ENCODE measurements around the gene EPB41L4A. TPM values are rescaled to one million over a fixed set of nuclear protein-coding genes. Genes with fewer than 3 reads are reported as not detected.

The EPB41L4A gene
- total RNA-seq, 1 donor from 2014 or later: 30.6 TPM

GRCh38 chr5:112349371-112349770, 69.7 kb downstream of the EPB41L4A start:
- Histone ChIP-seq H3K27me3 (ENCODE audit: control insufficient read depth, insufficient read depth, low read length) (no peaks in the 10 kb centered on the region), H3K36me3 (ENCODE audit: control insufficient read depth, insufficient read depth, low read length) (no peaks in the 10 kb centered on the region), H3K4me3 (ENCODE audit: low read depth, low read length) (no peak overlapping the region)
- no peak for TF ChIP-seq CTCF (IDR thresholded peaks at IDR 0.05; ENCODE audit: insufficient read depth, low read length, poor library complexity, severe bottlenecking)
- no peak for DNase-seq (ENCODE audit: low read depth)

DNA sequence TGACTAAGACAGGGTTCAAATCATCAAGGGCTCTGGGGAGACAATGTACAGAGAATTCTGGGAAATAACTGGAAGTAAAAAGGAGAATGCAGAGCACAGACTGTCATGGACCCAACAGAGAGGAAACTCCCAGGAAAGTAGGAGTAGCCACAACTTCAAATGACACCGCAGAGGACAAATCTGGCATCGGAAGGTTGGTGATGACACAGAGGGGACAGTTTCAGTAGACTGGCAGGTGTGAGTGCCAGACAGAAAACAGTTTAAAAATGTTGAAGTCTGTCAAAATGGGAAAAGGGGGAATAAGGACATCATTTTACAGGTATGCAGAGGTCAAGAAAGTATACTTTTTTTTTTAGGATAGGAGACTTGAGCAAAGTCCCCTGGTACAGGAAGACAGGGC, 70.2 kb downstream of the EPB41L4A start:
- no peak for DNase-seq (ENCODE audit: low read depth)
- H3K4me3 ChIP-seq (ENCODE audit: low read depth, low read length): no peak overlapping the region
- H3K36me3 ChIP-seq (ENCODE audit: control insufficient read depth, insufficient read depth, low read length): no peaks in the 10 kb centered on the region
- TF ChIP-seq CTCF (IDR thresholded peaks at IDR 0.05; ENCODE audit: insufficient read depth, low read length, poor library complexity, severe bottlenecking): no peak
- H3K27me3 ChIP-seq (ENCODE audit: control insufficient read depth, insufficient read depth, low read length): no peaks in the 10 kb centered on the region

GRCh38 chr5:112348387-112348786, 70.7 kb downstream of the EPB41L4A start:
- no peaks in the 10 kb centered on the region for H3K27me3 ChIP-seq (ENCODE audit: control insufficient read depth, insufficient read depth, low read length)

GRCh38 chr5:112346411-112347044, 72.5 kb downstream of the EPB41L4A start:
- H3K36me3 ChIP-seq (ENCODE audit: control insufficient read depth, insufficient read depth, low read length): no peaks in the 10 kb centered on the region
- DNase-seq (ENCODE audit: low read depth): no peak
- no peak overlapping the region for H3K4me3 ChIP-seq (ENCODE audit: low read depth, low read length)
- no peaks in the 10 kb centered on the region for H3K27me3 ChIP-seq (ENCODE audit: control insufficient read depth, insufficient read depth, low read length)
- no peak for TF ChIP-seq CTCF (IDR thresholded peaks at IDR 0.05; ENCODE audit: insufficient read depth, low read length, poor library complexity, severe bottlenecking)

More at GRCh38 chr5:112348387-112348786, 70.7 kb downstream of the EPB41L4A start:
- TF ChIP-seq CTCF (IDR thresholded peaks at IDR 0.05; ENCODE audit: insufficient read depth, low read length, poor library complexity, severe bottlenecking): no peak
- no peak for DNase-seq (ENCODE audit: low read depth)
- Histone ChIP-seq H3K36me3 (ENCODE audit: control insufficient read depth, insufficient read depth, low read length) (no peaks in the 10 kb centered on the region), H3K4me3 (ENCODE audit: low read depth, low read length) (no peak overlapping the region)

GRCh38 chr5:112344540-112344939, 74.5 kb downstream of the EPB41L4A start:
- no peak for DNase-seq (ENCODE audit: low read depth)
- TF ChIP-seq CTCF (IDR thresholded peaks at IDR 0.05; ENCODE audit: insufficient read depth, low read length, poor library complexity, severe bottlenecking): no peak
- Histone ChIP-seq H3K27me3 (ENCODE audit: control insufficient read depth, insufficient read depth, low read length) (no peaks in the 10 kb centered on the region), H3K4me3 (ENCODE audit: low read depth, low read length) (no peak overlapping the region), H3K36me3 (ENCODE audit: control insufficient read depth, insufficient read depth, low read length) (no peaks in the 10 kb centered on the region)

DNA sequence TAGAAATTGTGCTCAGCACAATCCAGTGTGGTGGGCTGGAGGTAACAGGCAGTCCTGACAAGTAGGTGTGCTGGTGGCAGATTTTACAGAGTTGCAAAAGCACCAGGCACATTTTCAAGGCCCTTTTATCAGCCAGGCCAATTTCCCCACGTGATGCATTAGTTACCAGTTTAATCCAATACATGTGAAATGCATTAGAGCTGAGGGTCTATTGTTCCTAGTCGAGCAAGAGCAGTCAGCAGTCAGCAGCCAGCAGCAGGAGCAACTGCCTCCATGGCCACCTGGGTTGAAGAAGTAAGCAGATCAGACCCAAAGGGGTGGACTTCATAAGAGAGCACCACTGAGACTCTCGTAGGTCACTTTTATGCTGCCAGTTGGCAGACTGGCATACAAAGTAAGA, 76.7 kb downstream of the EPB41L4A start:
- Histone ChIP-seq H3K36me3 (ENCODE audit: control insufficient read depth, insufficient read depth, low read length) (no peaks in the 10 kb centered on the region), H3K4me3 (ENCODE audit: low read depth, low read length) (no peak overlapping the region), H3K27me3 (ENCODE audit: control insufficient read depth, insufficient read depth, low read length) (no peaks in the 10 kb centered on the region)
- TF ChIP-seq CTCF (IDR thresholded peaks at IDR 0.05; ENCODE audit: insufficient read depth, low read length, poor library complexity, severe bottlenecking): no peak
- DNase-seq (ENCODE audit: low read depth): no peak

Data from kidney epithelial cell (primary cell).